Pericardium fibroblast (primary cell): Measurements from ENCODE around the gene ZBTB45. TPM values are rescaled to one million over a fixed set of nuclear protein-coding genes. Genes with fewer than 3 reads are reported as not detected.

Source experiments
- total RNA-seq: library from RNA; depleted of rRNA; stranded (reverse); fragments of >200 nt; gene quantifications from 2 replicates; pipeline ENCODE4 v1.2.3, GENCODE V29; 2015

The ZBTB45 gene
- 15.2 and 15.5 TPM in 2 replicates for total RNA-seq

DNA sequence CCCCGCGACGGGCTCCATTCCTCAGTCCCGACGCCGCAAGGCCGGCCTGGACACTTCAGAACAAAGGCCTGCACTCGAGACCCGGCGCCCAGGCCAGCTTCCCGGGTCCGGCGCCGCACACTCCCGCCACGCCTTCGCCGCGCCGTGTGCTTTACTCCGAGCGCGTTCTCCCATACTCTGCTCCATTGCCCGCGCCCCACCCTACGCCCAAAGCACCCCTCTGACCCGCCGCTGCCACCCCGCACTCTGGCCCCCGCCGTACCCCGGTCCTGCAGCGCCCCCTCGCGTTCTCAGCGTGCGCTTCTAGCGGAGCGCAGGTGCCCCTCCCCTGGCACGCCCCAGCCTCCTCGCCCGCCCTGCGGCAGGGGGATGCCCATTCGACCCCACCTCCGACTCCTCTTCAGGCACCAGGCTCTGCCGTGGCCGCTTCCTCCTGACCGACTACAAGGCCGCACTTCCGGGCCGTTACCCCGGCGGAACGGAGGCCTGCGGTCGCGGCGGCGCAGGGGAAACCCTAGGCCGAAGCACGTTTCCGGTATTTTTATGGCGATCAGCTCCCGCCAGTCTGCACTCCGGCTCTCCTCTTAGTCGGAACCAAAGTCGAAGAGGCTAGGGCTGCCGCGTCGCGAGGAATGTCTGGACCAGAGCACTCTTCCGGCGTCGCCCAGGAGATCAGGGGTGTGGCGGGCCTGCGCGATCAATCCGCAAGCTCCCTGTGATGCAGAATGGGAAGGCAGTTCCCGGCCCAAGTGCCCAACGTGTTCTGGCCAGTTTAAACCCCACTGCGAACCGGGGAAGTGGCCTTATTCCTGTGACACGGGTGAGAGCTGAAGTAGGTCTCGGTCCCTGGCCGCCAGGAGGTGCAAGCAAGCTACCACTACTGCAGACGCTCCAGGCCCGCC is at the start of gene ZBTB45:
ZBTB45 (minus strand) TSS at position 456 of the 902 bp plus-strand sequence. CDS start 2,137 bp downstream, outside the sequence.

DNA sequence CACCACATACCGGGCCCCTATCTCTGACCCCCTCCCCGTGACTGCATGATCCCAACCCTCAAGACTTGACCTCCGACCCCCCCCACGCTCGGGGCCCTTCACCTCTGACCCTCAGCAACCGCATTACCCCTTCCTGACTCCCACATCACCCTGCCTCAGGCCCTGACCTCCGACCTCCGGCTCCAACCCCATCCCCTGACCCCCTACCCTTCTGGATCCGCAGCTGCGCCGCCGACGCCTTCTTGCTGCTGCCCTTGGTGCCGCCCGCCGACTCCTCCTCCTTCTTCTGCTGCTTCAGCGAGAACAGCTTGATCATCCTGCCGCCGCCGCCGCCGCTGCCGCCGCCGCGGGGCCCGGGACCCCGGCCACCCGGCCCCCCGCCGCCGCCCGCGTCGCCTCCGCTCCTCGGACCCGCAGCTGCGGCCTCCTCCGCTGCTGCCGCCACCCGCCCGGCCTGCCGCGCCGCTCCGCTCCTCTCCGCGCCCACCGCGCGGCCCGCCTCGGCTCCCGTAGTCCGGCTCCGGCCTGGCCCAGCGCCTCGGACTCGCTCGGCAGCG is 38.5 kb upstream of the ZBTB45 start, which contains the start of gene UBE2M:
UBE2M (minus strand) TSS at position 546 of the 557 bp plus-strand sequence; CDS start at position 316, 230 bp downstream.

GRCh38 chr19:58554494-58555368 is 35.1 kb upstream of the ZBTB45 start, which contains the start of gene CHMP2A:
CHMP2A (minus strand) TSS chr19:58555105; CDS start chr19:58554212, 893 bp downstream.

DNA sequence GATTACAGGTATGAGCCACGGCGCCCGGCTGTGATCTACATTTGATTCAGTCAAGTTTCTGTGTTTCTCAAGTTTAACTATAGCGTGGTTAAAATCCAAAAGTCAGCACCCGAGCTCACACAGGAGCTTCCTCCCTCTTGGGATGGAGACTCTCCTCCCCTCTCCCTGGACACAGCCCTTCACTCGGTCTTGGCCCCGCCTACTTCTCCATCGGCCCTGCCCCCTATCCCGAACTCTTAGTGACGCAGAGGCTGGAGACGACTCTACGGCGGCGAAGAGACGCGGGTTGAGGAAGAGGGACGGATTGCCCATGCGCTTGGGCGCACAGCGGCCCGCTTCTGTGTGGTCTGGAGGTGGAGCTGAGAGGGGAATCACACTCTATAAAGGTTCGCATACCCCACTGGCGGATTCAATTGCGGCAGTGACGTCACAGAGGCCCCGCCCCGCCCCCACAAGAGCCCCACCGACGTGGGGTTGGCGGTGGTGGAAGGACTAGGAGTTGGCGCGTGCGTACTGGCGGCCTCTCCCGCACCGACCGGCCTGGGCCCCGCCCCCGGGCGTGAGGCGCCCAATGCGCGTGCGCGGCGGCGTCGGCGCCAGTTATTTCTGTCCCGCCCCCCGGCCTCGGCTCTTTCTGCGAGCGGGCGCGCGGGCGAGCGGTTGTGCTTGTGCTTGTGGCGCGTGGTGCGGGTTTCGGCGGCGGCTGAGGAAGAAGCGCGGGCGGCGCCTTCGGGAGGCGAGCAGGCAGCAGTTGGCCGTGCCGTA is 24.4 kb upstream of the ZBTB45 start, which contains the start of gene TRIM28:
TRIM28 (plus strand) TSS at position 239 of the 765 bp plus-strand sequence. CDS start 694 bp downstream, outside the sequence.

GRCh38 chr19:58511353-58512208 is 8.0 kb downstream of the ZBTB45 start, which contains the start of gene SLC27A5:
SLC27A5 (minus strand) TSS chr19:58511992; CDS start chr19:58511955, 37 bp downstream.

DNA sequence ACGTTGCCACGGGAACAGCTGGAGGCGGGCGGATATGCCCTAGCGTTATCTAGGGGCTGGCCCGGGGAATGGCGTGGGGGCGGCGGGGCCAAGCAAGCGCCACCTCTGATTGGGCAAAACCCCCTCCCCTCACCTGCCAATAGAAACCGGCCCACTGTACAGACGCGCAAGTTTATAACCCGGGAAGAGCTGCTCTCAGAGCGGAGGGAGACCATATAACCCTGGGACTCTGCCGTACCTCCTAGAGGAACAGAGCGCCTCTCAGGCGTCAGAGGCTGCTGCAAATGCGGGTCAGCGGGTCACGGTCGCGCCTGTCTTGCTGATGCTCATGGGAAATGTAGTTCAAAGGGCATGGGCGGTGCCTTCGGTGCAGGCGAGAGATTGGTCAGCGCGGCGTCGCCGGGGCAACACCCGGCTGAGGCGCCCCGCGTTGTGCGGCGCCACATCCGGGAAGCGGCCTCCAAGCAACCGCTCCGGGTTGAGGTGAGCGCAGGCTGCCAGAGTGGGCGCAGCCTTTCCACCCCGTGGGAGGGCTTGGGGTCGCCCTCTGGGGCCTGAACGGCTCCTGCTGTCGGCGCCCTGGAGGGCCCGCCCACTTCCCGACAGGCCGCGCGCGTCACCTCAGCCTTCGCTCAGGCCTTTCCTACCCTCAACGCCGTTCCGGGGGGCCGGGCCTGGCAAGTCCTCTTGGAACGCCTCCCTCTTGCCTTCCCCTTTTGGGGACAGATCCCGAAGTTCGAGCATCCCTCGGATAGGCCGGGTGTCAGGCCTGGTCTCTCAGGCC is 43.7 kb downstream of the ZBTB45 start, which contains the start of gene ZNF446:
ZNF446 (plus strand) TSS at position 639 of the 784 bp plus-strand sequence. CDS start 867 bp downstream, outside the sequence.

GRCh38 chr19:58466760-58467589 is 52.6 kb downstream of the ZBTB45 start, which contains the start of gene ZNF324:
ZNF324 (plus strand) TSS chr19:58467080; CDS start chr19:58469186, 2,106 bp downstream.

Other genes starting within 250 kb of the ZBTB45 start
- gene ZNF8, start 240.9 kb downstream of the ZBTB45 start, total RNA-seq, result 4.3 and 6.6 TPM in 2 replicates
- gene ERVK3-1, start 214.4 kb downstream of the ZBTB45 start, total RNA-seq, result 34.7 and 40.5 TPM in 2 replicates
- 1.9 and 2.0 TPM in 2 replicates for gene ZSCAN22, start 192.8 kb downstream of the ZBTB45 start, total RNA-seq
- gene A1BG, start 166.3 kb downstream of the ZBTB45 start, total RNA-seq, result 16.1 and 31.5 TPM in 2 replicates
- gene ZNF497, start 157.1 kb downstream of the ZBTB45 start, total RNA-seq, result 0.17 and 0.47 TPM in 2 replicates
- gene ZNF837, start 138.8 kb downstream of the ZBTB45 start, total RNA-seq, result 3.3 and 7.1 TPM in 2 replicates
- gene RPS5, start 132.5 kb downstream of the ZBTB45 start, total RNA-seq, result 2,866 and 3,935 TPM in 2 replicates
- gene RNF225, start 124.2 kb downstream of the ZBTB45 start, total RNA-seq, result 0.09 TPM in 1 of 2 replicates, not detected in the other
- 9.0 and 18.3 TPM in 2 replicates for gene ZNF584, start 111.2 kb downstream of the ZBTB45 start, total RNA-seq
- gene ZNF132, start 79.7 kb downstream of the ZBTB45 start, total RNA-seq, result 3.8 and 4.4 TPM in 2 replicates
- 6.2 and 7.1 TPM in 2 replicates for gene ZNF324B, start 68.2 kb downstream of the ZBTB45 start, total RNA-seq
- 9.4 and 10.4 TPM in 2 replicates for gene ZNF324, start 52.7 kb downstream of the ZBTB45 start, total RNA-seq
- gene ZNF446, start 43.5 kb downstream of the ZBTB45 start, total RNA-seq, result 14.0 and 15.7 TPM in 2 replicates
- gene SLC27A5, start 7.8 kb downstream of the ZBTB45 start, total RNA-seq, result 2.8 and 3.0 TPM in 2 replicates
- gene TRIM28, start 24.3 kb upstream of the ZBTB45 start, total RNA-seq, result 231 and 262 TPM in 2 replicates
- 106 and 140 TPM in 2 replicates for gene CHMP2A, start 35.3 kb upstream of the ZBTB45 start, total RNA-seq
- gene UBE2M, start 38.8 kb upstream of the ZBTB45 start, total RNA-seq, result 22.0 and 27.4 TPM in 2 replicates
- 11.6 and 18.3 TPM in 2 replicates for gene MZF1, start 53.5 kb upstream of the ZBTB45 start, total RNA-seq